HG03066 (cell line): Measurements from ENCODE around the gene DPY19L2.
"Not testable (repeated sequence)": the region's sequence is repeated elsewhere in the genome, so short reads cannot be mapped to it uniquely, and the experiment has no call there.

Experiments used
- ATAC-seq: cut with Tn5 transposase; IDR thresholded peaks from one replicate; pipeline ENCODE4 v1.9.1; 2021; ENCODE audit warnings: low read depth; ENCODE audit not compliant: unreplicated experiment

DPY19L2 gene

GRCh38 chr12:63668800-63669365 lies 590 bp upstream of the DPY19L2 start:
- peak; percentile 37 for ATAC-seq

- ATAC-seq, result not testable (repeated sequence)
Measured at GRCh38 chr12:63663005-63663404, 5.3 kb downstream of the DPY19L2 start.

GRCh38 chr12:63658501-63658900 lies 9.8 kb downstream of the DPY19L2 start:
- not testable (repeated sequence) for ATAC-seq

DNA sequence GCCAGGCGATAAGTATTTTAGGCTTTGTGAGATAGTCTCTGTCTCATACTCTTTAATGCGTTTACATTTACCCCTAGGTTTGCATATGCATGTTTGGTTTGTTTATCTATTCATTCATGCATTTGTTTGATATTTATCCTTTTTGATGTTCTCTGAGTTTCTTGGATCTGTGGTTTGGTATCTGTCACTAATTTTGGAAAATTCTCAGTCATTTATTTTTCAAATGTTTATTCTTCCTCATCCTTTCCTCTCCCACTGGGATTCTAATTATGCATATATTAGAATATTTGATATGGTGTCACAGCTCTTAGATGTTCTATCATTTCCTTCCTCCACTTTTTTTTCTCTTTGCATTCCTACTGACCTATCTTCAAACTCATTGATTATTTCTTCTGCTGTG lies 11.9 kb downstream of the DPY19L2 start:
- not testable (repeated sequence) for ATAC-seq

GRCh38 chr12:63655543-63656257 lies 12.6 kb downstream of the DPY19L2 start:
- ATAC-seq, result not testable (repeated sequence)

GRCh38 chr12:63654481-63654880 lies 13.8 kb downstream of the DPY19L2 start:
- ATAC-seq, result not testable (repeated sequence)

- not testable (repeated sequence) for ATAC-seq
Measured at GRCh38 chr12:63649517-63649916, 18.8 kb downstream of the DPY19L2 start.

DNA sequence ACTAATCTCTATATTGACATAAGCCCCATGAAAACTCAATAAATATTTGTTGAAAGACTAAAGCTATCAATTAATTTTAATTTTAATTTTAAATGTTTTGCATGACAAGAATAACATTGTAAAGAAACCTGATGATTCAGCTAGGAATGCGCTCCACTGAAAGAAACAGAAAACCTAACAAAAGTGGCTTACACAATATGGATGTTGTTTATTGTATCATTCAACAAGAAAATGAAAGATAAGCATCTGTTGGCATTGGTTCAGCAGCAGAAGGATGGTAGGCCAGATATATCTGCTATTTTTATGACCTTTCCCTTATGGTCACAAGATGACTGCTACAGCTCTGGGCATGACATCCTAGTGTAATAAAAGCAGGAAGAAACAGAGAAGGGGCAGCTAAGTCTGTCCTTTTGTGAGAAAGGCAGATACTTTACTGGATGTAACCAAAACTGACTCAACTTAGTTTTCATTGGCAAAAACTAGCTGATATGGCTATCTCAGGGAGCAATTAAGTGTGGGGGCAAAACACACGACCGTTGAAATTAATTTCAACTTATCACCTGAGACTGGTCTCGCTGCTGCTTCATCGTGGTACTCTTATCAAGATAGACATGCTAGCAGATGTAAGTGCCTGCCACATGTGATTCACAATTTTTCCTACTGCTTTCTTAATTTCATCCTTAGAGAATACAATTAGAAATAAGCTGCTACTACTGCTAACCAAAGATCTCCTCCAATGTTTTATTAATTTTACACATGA lies 24.7 kb downstream of the DPY19L2 start:
- not testable (repeated sequence) for ATAC-seq

- not testable (repeated sequence) for ATAC-seq
Measured at GRCh38 chr12:63624258-63624657, 44.0 kb downstream of the DPY19L2 start.

- not testable (repeated sequence) for ATAC-seq
Measured at GRCh38 chr12:63615544-63615943, 52.7 kb downstream of the DPY19L2 start.

DNA sequence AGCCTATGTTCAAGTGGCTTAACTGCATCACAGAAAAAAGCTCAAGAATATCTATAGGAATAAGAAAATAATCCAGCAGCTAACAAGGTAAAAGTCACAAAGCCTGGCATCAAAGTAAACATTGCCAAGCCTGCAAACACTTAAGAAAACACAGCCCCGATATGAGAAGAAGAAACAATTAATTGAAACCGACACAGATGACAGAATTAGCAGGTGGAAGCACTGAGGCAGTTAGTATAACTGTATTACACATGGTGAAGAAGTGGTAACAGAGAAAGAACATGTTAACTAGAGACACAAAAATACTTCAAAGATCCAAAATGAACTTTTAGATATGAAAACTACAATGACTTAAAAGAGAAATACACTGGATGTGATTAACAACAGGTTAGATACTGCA lies 57.0 kb downstream of the DPY19L2 start:
- not testable (repeated sequence) for ATAC-seq

GRCh38 chr12:63609281-63609680 lies 59.0 kb downstream of the DPY19L2 start:
- not testable (repeated sequence) for ATAC-seq

DNA sequence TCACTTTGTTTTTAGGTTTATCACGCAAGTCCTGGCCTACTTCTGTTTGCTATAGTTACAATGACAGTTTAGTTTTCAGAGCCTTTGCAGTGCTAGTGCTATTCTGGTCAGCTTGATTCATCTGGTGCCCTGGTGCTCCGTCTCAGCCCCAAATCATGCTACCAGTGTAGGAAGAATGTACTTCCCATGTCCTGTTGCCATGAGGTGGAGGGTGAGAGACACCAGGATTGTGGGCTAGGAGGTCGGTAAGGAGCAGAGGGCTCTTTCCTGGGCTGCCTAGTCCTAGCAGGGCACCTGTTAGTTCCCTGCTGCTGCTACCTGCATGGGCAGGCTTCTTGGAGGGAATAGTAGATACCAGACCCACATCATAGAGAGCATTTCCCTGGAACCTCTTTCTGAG lies 63.3 kb downstream of the DPY19L2 start:
- not testable (repeated sequence) for ATAC-seq

DNA sequence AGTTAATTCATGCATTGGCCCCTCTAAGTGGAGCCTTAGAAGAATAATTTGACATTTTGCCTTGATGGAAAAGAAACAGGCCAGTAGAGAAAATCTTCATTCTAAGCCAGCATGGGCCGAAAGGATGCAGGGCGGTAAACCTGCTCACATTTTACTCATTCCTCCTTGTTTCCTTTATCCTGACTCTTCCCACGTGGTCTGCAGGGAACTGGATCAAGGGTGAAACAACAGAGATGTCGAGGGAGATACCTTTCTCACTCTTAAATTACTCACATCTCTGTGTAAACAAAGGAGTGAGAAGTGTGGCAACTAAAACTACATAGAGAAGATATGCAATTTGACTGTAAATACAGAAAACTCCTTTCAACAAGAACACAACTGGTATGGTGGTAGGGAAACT lies 73.5 kb downstream of the DPY19L2 start:
- ATAC-seq, result not testable (repeated sequence)

GRCh38 chr12:63584426-63584825 lies 83.9 kb downstream of the DPY19L2 start:
- ATAC-seq, result not testable (repeated sequence)

- ATAC-seq, result not testable (repeated sequence)
Measured at GRCh38 chr12:63583289-63583688, 85.0 kb downstream of the DPY19L2 start.

GRCh38 chr12:63577631-63578030 lies 90.7 kb downstream of the DPY19L2 start:
- ATAC-seq, result not testable (repeated sequence)

DNA sequence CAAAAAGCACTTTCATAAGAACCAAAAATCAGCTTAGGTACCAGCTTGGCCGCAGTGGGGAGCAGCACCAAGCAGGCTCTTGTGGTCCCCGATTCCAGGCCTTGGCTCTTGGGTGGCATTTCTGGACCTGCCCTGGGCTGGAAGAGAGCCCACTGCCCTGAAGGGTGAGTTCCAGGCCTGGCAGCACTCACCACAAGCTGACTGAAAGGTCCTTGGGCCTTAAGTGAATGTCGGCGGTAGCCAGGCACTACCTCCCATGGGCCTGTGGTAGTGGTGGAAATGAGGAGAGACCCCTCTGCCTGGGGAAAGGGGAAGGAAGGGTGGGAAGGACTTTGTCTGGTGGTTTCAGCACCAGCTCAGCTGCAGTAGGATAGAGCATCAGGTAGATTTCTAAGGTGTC lies 96.3 kb downstream of the DPY19L2 start:
- ATAC-seq, result not testable (repeated sequence)

GRCh38 chr12:63558445-63558844 lies 109.8 kb downstream of the DPY19L2 start:
- not testable (repeated sequence) for ATAC-seq

GRCh38 chr12:63551397-63551796 lies 116.9 kb downstream of the DPY19L2 start:
- ATAC-seq, result not testable (repeated sequence)

DNA sequence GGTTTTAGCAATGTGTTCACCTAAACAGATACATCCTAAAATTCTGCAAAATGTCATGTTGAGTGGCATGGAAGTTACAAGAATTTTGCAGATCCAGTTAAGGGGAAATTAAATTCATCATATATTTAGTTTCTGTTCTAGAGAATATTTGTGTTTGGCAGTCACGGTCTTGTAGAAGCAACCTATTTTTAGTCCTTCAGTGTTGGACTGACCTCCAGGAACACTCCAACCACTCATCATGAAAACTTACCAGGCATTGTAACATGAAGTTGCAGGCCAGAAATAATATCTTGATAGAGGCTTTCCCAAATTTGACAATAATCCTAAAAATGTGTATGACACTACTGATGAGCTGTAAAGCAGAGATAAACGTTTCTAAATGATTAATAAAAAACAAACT lies 119.3 kb downstream of the DPY19L2 start:
- not testable (repeated sequence) for ATAC-seq
